NCI-H82 (cell line): ENCODE results near the gene MRPL12.
A peak's percentile ranks its signal among the peaks of the same experiment; 100 is the strongest.

Experiments
- DNase-seq: peaks from one replicate; lab custom pipeline; 2025; lab: John Stamatoyannopoulos, UW

The MRPL12 gene

DNA sequence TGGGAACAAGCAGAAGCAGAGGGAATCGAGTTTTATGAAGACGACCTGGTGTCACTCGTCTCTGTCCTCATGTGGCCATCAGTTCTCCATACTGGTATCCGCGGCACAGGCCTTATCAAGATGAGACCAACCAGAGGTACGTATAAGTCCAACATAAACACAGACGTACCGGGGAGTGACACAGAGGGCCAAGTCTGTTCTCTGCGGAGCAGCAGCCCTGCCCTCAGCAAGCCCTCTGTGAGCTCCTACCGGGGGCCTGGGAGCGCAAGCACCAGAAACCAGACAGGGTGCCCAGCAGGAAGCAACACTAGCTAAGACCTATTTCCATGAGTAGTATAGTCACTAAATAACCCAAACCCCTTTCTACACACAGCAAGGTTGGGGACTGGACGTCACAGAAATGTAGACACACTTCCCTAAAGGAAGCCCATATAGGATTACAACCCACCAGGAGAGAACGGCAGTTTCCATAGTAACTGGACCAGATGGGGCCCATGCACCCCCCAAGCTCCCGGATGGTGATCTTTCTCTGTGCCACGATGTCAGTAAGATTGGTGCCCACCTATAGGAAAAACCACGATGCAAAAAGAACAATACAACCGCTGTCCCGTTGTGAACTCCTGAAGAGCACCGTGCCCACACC, 20.5 kb upstream of the MRPL12 start:
- DNase-seq, result peak; percentile 40

- DNase-seq, result peak; percentile 50
Observed at GRCh38 chr17:81683208-81683583, 20.0 kb upstream of the MRPL12 start.

GRCh38 chr17:81683584-81684441, 19.4 kb upstream of the MRPL12 start, which contains the start of the genes ARL16 and HGS:
Gene ARL16 (minus strand): TSS chr17:81683797. CDS start chr17:81683753, 44 bp downstream.
Gene HGS (plus strand): TSS chr17:81684011. CDS start chr17:81684067, 56 bp downstream.
- DNase-seq, result peak; percentile 99

- no peak for DNase-seq
Observed at GRCh38 chr17:81684442-81684911, 18.7 kb upstream of the MRPL12 start.

DNA sequence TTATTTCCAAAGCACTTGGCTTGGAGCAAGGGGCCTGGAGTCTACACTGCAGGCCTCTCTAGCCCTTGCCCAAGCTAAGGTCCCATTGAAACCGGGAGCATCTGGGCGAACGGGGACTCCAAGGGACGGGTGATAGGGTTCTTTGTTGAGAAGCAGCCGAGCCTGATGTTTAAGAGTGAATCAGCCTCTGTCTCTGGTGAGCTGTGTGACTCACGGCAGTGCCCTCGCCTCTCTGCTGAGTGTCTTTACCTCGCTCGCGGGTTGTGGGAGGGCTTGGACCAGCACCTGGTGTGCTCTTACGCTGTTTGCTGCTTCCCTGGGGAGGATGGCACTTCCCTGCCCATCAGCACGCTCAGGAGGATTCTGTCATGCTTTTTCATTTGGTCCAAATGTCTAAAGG, 18.1 kb upstream of the MRPL12 start:
- no peak for DNase-seq

GRCh38 chr17:81686614-81687013, 16.6 kb upstream of the MRPL12 start:
- DNase-seq, result no peak

DNA sequence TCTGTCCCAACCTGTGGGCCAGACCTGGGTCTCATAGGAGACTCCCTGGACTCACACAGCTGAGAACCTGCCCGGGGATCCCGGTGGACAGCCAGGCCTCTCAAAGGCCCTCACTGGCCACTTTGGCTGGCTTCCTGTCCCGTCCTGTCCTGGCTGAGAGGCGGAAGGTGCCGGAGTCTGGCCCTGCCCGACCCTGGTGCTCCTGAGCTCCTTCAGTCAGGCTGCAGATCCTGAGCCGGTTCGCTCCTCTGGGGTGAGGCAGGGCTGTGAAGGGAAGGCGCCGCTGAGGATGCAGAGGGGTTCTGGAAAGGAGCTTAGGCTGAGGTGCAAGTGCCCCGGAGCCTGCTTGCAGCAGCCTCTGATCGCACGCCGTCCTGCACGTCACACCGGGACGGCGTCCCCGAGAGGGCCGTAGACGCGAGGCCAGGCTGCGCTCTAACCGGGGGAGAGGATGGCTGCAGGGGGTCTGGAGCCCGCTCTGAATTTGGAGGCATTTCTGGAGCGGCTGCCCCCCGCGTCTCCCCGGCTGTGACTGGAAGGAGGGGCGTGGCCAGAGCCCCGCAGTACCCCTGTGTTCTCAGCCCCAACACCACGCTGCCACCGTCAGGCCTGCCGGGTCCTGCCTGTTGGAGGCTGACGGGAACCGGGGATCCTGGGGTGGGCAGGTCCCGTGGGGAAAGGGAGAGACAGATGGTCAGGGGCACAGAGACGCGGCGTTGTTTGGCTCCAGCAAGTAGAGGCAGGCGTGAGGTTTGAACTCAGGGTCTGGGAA, 15.2 kb upstream of the MRPL12 start:
- no peak for DNase-seq

DNA sequence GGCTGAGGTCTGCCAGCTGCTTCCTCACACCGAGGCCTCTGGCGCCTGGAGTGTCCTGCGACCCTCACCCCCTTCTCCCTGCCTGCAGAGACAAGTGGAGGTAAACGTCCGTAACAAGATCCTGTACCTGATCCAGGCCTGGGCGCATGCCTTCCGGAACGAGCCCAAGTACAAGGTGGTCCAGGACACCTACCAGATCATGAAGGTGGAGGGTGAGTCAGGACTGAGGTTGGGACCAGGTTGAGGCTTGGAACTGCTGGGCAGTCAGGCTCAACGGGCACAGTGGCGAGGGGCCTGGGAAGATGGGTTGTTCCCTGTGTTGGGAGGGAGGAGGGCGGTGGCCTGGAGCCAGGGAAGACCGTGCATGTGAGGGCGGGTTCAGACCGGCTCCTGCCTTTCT, 14.6 kb upstream of the MRPL12 start:
- DNase-seq, result no peak

DNA sequence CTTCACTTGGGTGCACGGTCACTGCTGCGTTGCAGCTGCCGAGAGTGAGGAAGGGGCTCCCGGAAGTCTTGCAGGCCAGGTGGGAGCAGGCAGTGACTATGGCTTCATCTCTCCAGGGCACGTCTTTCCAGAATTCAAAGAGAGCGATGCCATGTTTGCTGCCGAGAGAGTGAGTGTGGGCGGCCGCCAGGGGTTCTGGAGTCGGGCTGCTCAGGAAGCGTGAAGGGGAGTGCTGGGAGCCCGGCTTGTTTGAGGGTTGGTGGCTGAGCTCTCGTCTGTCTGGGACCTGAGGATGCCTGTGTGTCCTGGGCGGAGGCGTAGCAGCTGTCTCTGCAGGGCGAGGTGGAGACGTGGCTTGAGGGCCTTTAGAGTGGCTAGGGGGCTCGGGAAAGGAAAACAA, 13.1 kb upstream of the MRPL12 start:
- no peak for DNase-seq

DNA sequence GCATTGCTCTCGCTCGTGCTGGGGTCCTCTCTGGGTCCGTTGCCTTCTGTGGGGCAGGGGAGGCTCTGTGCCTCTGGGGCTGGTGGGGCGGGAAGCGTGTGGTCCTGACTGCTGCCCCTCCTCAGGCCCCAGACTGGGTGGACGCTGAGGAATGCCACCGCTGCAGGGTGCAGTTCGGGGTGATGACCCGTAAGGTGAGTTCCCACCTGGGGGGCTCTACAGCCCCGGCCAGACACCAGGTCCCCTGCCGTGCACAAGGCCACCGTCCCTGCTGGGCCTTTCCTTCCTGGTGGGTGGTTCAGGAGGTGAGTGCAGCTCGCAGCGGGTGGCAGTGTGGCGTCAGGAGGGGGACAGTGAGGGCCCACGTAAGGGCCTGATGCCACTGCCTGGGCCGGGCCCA, 12.6 kb upstream of the MRPL12 start:
- DNase-seq, result no peak

- no peak for DNase-seq
Observed at GRCh38 chr17:81691196-81691595, 12.0 kb upstream of the MRPL12 start.

DNA sequence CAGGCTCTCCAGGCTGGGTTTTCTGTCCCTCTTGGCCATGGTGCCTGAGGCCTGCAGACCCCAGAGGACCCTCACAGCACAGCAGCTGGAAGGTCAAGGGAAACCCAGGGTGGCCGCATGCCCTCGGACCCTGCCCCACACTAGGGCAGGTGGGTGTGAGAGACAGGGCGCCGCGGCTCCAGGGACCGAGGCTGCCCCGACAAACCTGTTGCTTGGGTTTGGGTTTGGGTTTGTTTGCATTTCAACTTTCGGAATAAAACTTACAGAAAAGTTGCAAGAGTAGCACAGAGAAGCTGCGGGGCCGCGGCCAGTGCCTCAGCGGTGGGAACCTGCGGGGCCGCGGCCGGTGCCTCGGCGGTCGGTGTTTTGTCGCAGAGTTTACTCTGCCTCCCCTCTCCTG, 11.6 kb upstream of the MRPL12 start:
- no peak for DNase-seq

DNA sequence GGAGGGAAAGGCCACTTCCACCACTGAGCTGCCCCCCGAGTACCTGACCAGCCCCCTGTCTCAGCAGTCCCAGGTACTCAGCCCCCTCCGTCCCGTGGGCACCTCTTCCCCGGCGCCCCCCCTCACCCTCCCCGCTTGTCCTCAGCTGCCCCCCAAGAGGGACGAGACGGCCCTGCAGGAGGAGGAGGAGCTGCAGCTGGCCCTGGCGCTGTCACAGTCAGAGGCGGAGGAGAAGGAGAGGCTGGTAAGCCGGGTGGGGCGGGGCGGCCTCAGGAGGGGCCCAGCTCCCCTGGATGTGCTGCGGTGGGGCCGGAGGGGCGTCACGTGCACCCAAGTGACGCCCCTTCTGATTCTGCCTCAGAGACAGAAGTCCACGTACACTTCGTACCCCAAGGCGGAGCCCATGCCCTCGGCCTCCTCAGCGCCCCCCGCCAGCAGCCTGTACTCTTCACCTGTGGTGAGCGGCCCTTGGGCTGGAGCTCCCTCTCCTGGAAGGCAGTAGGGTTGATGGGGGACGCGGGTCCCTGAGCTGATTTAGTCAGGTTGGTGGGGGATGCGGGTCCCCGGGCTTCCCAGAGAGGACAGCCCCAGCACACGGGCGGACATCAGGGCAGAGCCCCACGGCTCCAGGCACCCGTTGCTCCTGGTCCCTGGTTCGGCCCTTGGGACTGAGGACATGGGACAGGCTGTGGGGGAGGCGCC, 9.5 kb upstream of the MRPL12 start:
- peak; percentile 33 for DNase-seq

- no peak for DNase-seq
Observed at GRCh38 chr17:81694810-81695209, 8.4 kb upstream of the MRPL12 start.

DNA sequence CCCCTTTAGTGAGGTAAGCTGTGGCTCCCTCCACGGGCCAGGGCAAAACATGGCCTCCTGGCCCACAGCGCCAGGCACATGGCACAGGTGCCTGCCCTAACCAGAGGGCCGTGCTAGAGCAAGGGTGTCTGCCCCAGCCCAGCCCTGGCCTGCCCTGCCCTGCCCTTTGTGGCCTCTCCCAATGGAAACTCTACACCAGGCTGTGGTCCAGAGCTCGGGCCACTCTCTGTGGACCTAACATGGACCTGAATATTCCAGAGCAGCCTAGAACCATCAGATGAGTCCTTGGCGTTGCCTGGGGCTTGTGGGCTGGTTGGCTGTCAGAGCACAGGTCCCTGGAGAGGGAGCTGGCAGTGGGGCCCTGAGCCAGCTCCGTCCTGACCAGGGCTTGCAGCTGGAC, 8.0 kb upstream of the MRPL12 start:
- DNase-seq, result no peak

GRCh38 chr17:81695801-81696200, 7.4 kb upstream of the MRPL12 start:
- no peak for DNase-seq

GRCh38 chr17:81696218-81696941, 6.8 kb upstream of the MRPL12 start:
- DNase-seq, result no peak

DNA sequence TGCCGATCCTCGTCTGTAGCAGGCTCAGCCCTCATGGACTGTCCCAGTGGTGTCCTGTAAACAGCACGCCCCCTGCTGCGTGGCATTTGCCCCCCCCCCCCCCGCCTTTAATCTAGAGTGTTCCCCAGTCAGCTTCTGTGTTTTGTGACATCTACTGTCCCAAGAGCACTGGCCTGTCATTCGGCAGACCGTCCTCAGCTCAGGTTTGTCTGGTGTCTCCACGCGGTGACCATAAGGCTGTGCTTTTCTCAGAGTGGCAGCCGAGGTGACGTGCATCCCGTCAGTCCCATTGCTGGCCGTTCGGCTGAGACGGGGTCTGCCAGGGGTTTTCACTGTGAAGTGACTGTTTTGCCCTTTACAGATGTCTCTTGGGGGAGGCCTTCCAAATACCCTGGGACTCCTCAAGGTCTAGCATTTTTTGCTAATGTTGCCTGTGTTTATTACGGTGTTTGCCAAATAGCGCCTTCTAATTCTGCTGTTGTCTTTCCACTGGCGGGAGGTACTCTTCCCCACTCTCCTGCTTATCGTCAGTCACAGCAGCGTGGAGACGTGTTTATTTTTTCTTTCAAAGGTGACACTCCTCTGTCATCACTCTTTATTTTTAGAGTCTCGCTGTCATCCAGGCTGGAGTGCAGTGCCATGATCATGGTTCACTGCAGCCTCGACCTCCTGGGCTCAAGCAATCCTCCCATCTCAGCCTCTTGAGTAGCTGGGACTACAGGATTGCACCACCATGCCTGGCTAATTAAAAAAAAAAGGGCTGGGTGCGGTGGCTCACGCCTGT, 5.7 kb upstream of the MRPL12 start:
- no peak for DNase-seq

DNA sequence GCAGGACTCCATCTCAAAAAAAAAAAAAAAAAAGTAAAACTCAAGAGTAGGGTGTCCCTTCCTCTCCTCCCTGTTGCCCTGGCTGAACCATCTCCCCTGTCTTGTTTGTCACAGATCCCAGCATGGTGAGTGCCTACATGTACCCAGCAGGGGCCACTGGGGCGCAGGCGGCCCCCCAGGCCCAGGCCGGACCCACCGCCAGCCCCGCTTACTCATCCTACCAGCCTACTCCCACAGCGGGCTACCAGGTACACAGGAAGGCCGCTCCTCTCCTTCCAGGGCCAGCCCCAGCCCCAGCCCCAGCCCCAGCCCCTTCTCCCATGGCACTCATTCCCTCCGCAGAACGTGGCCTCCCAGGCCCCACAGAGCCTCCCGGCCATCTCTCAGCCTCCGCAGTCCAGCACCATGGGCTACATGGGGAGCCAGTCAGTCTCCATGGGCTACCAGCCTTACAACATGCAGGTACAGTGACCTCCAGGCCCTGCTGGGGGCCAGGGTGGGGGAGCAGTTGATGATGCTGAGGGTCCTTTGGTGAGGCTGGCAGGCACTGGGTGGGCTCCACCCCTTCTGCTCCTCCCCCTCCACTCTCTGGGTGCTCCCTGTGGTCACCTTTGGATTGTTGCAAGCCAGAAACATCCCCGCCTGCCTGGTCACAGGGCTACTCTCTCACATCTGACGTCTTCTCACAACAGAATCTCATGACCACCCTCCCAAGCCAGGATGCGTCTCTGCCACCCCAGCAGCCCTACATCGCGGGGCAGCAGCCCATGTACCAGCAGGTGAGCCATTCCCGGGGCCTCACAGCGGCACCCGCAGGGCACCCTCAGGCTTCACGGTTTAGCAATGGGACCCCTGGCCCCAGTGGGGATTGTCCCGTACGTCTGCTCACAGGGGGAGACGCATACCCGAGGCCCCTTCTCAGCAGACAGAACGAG, 2.5 kb upstream of the MRPL12 start:
- DNase-seq, result no peak
